GM19239 (cell line): Measurements from ENCODE around the gene PAM.
"Not testable (repeated sequence)": the region's sequence is repeated elsewhere in the genome, so short reads cannot be mapped to it uniquely, and the experiment has no call there.

Source experiments
- DNase-seq: peaks from one replicate; pipeline ENCODE4 v3.0.0; 2011; ENCODE audit warnings: low spot score; ENCODE audit not compliant: insufficient read length
- FAIRE-seq: peaks from 2 replicates; lab custom pipeline; 2011; peaks lifted over from hg19 to GRCh38; lab: Jason Lieb, UNC

PAM gene

GRCh38 chr5:103019804-103020203 is 264.7 kb downstream of the PAM start:
- no peak for DNase-seq
- FAIRE-seq, result no peak

GRCh38 chr5:103021314-103021713 is 266.2 kb downstream of the PAM start:
- FAIRE-seq (peak; percentile 33), DNase-seq (no peak)

- DNase-seq (no peak), FAIRE-seq (no peak)
Measured at GRCh38 chr5:103027267-103027666, 272.2 kb downstream of the PAM start.

DNA sequence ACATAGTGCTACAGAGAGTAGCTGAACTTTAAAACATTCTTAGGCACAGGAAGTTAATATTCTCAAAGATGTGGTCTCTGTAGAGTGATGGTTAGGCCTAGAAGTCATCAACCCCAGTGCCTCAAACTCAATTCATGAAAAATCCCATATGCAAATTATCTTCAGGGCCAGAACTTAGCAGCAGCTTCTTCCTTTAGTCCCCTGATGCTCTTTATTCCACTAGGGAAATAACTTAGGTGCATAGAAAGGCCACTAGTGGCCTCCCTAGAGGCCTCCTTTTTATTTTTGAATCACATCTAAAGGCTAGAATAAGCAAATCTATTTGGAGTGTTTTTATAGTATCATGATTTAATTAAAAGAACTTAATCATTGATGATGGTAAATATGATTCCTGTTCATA is 276.5 kb downstream of the PAM start:
- FAIRE-seq, result no peak
- no peak for DNase-seq

- DNase-seq (no peak), FAIRE-seq (no peak)
Measured at GRCh38 chr5:103033696-103034095, 278.6 kb downstream of the PAM start.

DNA sequence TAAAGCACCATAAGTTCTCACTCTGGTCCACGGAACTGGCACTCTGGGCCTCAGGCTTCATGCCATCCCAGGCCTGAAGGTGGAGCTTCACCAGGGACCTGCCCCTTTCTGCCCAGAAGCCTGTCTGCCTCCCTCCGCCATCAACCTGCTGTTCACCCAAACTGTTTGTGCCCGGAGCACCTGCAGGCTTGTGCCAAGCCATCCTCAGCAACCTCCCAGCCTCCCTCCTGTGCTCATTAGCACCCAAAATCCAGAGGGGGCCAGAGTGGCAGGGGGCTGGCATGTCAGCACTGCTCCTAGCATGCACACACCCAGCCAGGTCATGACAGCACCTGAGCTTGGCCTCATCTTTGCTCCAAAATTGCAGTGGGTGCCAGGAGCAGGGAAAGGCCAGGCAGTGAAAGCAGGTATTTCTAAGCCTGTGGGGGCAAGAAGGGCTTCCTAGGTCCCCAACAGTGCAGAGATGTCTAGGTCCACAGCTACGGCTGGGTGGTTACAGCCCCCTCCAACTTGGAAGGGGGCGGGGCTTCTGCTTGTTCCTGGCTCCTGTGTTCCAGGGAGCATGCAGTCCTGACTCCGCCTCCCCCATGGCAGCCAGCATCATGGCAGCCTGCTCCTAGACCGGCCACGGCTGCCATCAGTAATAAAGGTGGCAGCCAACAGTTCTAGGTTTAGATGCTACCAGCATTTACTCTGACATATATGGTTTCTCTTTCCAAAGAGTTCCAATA is 279.7 kb downstream of the PAM start:
- DNase-seq (no peak), FAIRE-seq (no peak)

- no peak for DNase-seq
- no peak for FAIRE-seq
Measured at GRCh38 chr5:103035701-103036100, 280.6 kb downstream of the PAM start.

- FAIRE-seq (no peak), DNase-seq (no peak)
Measured at GRCh38 chr5:103036601-103037000, 281.5 kb downstream of the PAM start.

DNA sequence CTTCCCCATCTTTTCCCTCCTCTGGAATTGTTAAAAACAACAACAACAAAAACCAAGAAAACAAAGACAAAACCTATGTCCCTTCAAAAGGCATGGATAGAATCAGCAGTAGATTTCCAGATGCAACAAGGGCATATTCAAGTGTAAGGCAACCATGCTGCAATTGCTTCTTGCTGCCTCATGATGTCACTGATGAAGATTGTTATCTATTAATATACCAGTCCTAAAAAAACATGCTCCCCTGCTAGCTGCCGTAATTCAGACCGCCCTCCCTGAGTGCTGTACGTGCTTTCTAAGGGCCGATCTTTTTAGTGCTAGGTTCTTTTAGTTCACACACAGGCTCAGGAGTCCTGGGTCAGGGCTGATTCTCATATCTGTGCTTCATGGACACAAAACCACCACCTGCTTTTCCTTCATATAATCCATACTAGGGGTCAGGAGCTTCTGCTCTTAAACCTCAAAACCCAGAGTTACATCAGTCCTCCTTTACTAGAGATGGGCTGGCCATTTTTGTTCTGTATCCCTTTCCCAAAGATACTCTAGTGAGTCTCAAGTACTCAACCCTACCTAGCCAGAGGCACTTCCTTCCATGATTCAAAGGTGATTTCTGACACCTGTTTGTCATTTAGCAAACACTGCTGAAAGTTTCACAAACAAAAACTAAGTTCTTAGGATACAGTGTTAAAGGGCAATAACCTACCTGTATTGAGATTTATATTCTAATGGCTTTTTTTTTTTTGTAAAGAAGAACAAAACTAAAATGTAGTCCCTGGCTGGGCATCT is 282.8 kb downstream of the PAM start:
- FAIRE-seq (peak; percentile 68), DNase-seq (no peak)

DNA sequence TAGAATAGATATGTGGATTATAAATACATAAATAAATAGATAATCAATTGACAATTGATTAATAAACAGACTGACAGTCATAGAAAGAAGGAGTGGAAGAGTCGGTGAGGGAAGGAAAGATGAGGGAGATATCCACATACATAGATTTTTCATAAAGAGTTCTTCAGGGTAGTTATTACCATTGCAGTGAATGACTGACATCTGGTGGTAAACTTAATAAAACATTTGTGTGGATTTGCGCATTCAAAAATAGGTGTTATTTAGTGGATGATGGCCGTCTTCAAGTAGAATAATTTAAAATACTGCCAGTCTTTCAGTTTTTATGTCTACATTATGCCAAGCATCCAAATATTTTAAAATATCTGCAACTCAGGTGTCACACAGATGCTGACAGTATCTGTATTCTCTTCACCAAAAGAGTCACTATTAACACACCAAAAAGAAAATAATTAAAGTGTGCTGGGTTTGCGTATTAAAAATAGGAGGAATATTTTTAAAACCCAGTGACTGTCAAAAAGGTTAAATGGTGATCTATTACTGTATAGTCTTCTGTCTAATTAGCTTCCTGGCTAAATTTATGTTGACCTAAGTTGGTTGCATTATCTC is 286.1 kb downstream of the PAM start:
- DNase-seq, result no peak
- FAIRE-seq, result no peak

- DNase-seq, FAIRE-seq: not testable (repeated sequence)
Measured at GRCh38 chr5:103046706-103047105, 291.6 kb downstream of the PAM start.

DNA sequence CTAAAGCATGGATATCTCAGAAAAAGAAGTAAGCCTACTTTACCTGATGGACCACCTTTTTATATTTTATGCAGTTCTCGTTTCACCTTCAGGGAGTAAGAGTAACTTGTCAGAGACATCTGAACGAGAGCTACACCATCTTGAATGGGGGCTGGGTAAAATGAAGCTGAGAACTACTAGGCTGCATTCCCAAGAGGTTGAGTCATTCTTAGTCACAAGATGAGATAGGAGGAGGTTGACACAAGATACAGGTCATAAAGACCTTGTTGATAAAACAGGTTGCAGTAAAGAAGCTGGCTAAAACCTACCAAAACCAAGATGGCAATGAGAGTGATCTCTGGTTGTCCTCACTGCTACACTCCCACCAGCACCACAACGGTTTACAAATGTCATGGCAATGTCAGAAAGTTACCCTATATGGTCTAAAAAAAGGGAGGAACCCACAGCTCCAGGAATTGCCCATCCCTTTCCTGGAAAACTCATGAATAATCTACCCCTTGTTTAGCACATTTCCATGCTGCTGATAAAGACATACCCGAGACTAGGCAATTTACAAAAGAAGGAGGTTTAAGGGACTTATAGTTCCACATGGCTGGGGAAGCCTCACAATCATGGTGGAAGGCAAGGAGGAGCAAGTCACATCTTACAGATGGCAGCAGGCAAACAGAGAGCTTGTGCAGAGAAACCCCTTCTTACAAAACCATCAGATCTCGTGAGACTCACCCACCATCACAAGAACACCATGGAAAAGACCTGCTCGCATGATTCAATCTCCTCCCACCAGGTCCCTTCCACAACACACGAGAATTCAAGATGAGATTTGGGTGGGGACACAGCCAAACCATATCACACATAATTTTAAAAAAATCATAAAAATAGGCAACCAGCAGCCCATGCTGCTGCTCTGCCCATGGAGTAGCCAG is 302.4 kb downstream of the PAM start:
- FAIRE-seq, result no peak
- no peak for DNase-seq

GRCh38 chr5:103059525-103059924 is 304.4 kb downstream of the PAM start:
- no peak for FAIRE-seq
- DNase-seq, result no peak

- no peak for FAIRE-seq
- no peak for DNase-seq
Measured at GRCh38 chr5:103060424-103060954, 305.4 kb downstream of the PAM start.

GRCh38 chr5:103066326-103066725 is 311.2 kb downstream of the PAM start:
- DNase-seq (no peak), FAIRE-seq (no peak)

DNA sequence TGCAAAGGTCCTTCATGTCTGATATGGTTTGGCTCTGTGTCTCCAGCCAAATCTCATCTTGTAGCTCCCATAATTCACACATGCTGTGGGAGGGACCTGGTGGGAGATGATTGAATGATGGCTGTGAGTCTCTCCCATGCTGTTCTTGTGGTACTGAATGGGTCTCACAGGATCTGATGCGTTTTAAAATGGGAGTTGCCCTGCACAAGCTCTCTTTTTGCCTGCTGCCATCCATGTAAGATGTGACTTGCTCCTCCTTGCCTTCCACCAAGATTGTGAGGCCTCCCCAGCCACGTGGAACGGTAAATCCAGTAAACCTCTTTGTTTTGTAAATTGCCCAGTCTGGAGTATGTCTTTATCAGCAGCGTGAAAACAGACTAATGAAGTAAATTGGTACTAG is 318.4 kb downstream of the PAM start:
- not testable (repeated sequence) for FAIRE-seq

GRCh38 chr5:103075442-103075841 is 320.3 kb downstream of the PAM start:
- DNase-seq (no peak), FAIRE-seq (no peak)

More for the DNA sequence above, 318.4 kb downstream of the PAM start:
- not testable (repeated sequence) for DNase-seq
